ENCODE results near the gene ATE1. TPM values are rescaled to one million over a fixed set of nuclear protein-coding genes. Genes with fewer than 3 reads are reported as not detected.

ATE1 gene
- total RNA-seq, 1 experiment from 2014 or later = 40.4 TPM

GRCh38 chr10:121846555-121846954 lies 81.3 kb downstream of the ATE1 start:
- DNase-seq (ENCODE audit: unreplicated experiment) = no peak
- Mint-ChIP-seq H3K27ac (ENCODE audit: low read depth, unreplicated experiment) (no peak overlapping the region), H3K4me1 (ENCODE audit: insufficient read depth, unreplicated experiment) (no peaks in the 10 kb centered on the region), H3K27me3 (ENCODE audit: insufficient read depth, unreplicated experiment) (no peaks in the 10 kb centered on the region), H3K4me3 (ENCODE audit: unreplicated experiment) (no peak overlapping the region), H3K9me3 (ENCODE audit: unreplicated experiment) (no peaks in the 10 kb centered on the region), H3K36me3 (ENCODE audit: insufficient read depth, unreplicated experiment) (peaks cover 43% of the 10 kb centered on the region)
- ChIA-PET CTCF (no interaction called here), POLR2A (no interaction called here)
- no peak for TF ChIP-seq CTCF (IDR thresholded peaks at IDR 0.05; ENCODE audit: unreplicated experiment)
- intact Hi-C loops (cut with micrococcal nuclease) = no loop called here
- BruUV-seq (replicated peaks) = no TSS peak

GRCh38 chr10:121845044-121845784 lies 82.6 kb downstream of the ATE1 start:
- no peak for DNase-seq (ENCODE audit: unreplicated experiment)
- no TSS peak for BruUV-seq (replicated peaks)
- no peak for TF ChIP-seq CTCF (IDR thresholded peaks at IDR 0.05; ENCODE audit: unreplicated experiment)
- intact Hi-C loops (cut with micrococcal nuclease) = no loop called here
- no peaks in the 10 kb centered on the region for H3K9me3 Mint-ChIP-seq (ENCODE audit: unreplicated experiment)
- no peaks in the 10 kb centered on the region for H3K27me3 Mint-ChIP-seq (ENCODE audit: insufficient read depth, unreplicated experiment)
- peaks cover 31% of the 10 kb centered on the region for H3K36me3 Mint-ChIP-seq (ENCODE audit: insufficient read depth, unreplicated experiment)
- CTCF ChIA-PET = no interaction called here
- H3K27ac Mint-ChIP-seq (ENCODE audit: low read depth, unreplicated experiment) = no peak overlapping the region
- H3K4me1 Mint-ChIP-seq (ENCODE audit: insufficient read depth, unreplicated experiment) = no peaks in the 10 kb centered on the region
- POLR2A ChIA-PET = interaction anchor here (0.9 to 1.1 kb wide), 2 partner anchors 10 to 17 kb away, joined by 3 to 6 read pairs; no protein-coding TSS in a partner anchor
- no peak overlapping the region for H3K4me3 Mint-ChIP-seq (ENCODE audit: unreplicated experiment)

- no peak for TF ChIP-seq CTCF (IDR thresholded peaks at IDR 0.05; ENCODE audit: unreplicated experiment)
- no peaks in the 10 kb centered on the region for H3K27me3 Mint-ChIP-seq (ENCODE audit: insufficient read depth, unreplicated experiment)
- H3K27ac Mint-ChIP-seq (ENCODE audit: low read depth, unreplicated experiment) = no peak overlapping the region
- no peak for DNase-seq (ENCODE audit: unreplicated experiment)
- intact Hi-C loops (cut with micrococcal nuclease) = no loop called here
- ChIA-PET CTCF (no interaction called here), POLR2A (no interaction called here)
- H3K9me3 Mint-ChIP-seq (ENCODE audit: unreplicated experiment) = no peaks in the 10 kb centered on the region
- H3K4me1 Mint-ChIP-seq (ENCODE audit: insufficient read depth, unreplicated experiment) = no peaks in the 10 kb centered on the region
- H3K4me3 Mint-ChIP-seq (ENCODE audit: unreplicated experiment) = no peak overlapping the region
- BruUV-seq (replicated peaks) = no TSS peak
- peaks cover 28% of the 10 kb centered on the region for H3K36me3 Mint-ChIP-seq (ENCODE audit: insufficient read depth, unreplicated experiment)
These were observed 83.3 kb downstream of the ATE1 start for GRCh38 chr10:121844537-121844936.

GRCh38 chr10:121843379-121843778 lies 84.5 kb downstream of the ATE1 start:
- intact Hi-C loops (cut with micrococcal nuclease) = no loop called here
- Mint-ChIP-seq H3K36me3 (ENCODE audit: insufficient read depth, unreplicated experiment) (peaks cover 16% of the 10 kb centered on the region), H3K4me3 (ENCODE audit: unreplicated experiment) (no peak overlapping the region), H3K4me1 (ENCODE audit: insufficient read depth, unreplicated experiment) (no peaks in the 10 kb centered on the region), H3K9me3 (ENCODE audit: unreplicated experiment) (no peaks in the 10 kb centered on the region), H3K27me3 (ENCODE audit: insufficient read depth, unreplicated experiment) (no peaks in the 10 kb centered on the region), H3K27ac (ENCODE audit: low read depth, unreplicated experiment) (no peak overlapping the region)
- CTCF ChIA-PET = interaction anchor here (0.7 to 2.6 kb wide), 2 partner anchors 7 to 19 kb away, joined by 3 to 13 read pairs; no protein-coding TSS in a partner anchor
- POLR2A ChIA-PET = no interaction called here
- BruUV-seq (replicated peaks) = no TSS peak
- no peak for DNase-seq (ENCODE audit: unreplicated experiment)
- TF ChIP-seq CTCF (IDR thresholded peaks at IDR 0.05; ENCODE audit: unreplicated experiment) = no peak
